Stimulated activated CD8-positive, alpha-beta memory T cell treated with anti-CD3 and anti-CD28 coated beads, Interleukin-2, amount 100 ng/mL, for 48 hours (primary cell): Measurements from ENCODE around the gene CDKN2B-AS1.

Experiments used
- DNase-seq, 2 donors: peaks; one replicate each; pipeline ENCODE4 v3.0.0-alpha.2; 2020; ENCODE audit warnings: low read depth in 2 of 2

Gene CDKN2B-AS1

DNA sequence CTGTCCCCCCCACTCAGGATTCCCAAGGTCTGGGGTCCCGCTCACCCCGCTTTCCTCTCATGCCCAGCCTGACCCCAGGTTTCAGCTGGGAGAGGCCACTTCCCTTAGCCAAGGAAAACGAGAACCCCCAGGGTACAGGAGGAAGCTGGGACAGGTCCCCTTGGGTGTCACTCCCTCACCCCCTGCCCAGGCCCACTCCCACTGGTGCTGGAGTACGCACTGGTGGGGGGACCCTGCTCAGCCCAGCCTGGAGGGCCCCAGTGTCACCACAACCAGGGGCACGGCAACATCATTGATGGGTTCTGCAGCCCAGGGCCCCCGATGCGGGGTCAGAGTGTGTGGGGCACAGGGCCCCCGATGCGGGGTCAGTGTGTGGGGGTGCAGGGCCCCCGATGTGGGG lies 159.5 kb downstream of the CDKN2B-AS1 start:
- DNase-seq = no peak

DNA sequence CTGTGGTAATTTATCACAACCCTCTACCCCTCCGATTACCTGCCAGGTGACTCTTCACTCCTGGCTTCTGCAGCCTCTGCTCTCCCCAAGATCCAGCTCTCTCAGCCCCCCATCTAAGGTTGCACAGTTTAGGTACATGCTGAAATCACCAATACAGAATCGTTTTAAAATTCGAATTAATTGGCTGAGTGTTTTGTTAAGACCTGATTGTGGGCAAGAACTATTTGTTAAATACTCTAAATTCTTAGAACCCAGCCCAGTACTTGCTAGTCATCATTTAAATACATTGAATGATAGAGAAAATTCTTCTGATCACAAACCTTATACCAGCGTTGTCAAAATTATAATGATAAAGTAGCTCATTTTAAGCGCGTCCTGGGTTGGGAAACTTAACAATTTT lies 162.0 kb downstream of the CDKN2B-AS1 start:
- no peak for DNase-seq

DNA sequence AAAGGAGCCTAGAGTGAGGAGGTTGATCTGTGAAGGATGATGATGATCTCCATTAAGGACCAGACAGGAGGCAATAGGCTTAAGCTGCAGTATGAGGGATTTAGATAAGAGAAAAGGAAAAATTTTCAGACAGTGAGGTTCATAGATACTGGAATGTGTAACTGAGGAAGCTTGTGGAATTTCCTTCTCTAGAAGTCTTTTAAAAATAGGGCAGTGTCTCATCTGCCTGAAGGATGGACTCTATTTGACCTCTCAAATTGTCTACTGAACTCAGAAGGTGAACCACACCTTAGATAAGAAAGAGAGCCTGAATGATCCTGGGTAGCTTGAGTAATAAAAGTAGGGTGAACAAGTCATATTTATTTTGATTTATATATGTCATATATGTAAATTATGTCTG lies 162.7 kb downstream of the CDKN2B-AS1 start:
- no peak for DNase-seq

DNA sequence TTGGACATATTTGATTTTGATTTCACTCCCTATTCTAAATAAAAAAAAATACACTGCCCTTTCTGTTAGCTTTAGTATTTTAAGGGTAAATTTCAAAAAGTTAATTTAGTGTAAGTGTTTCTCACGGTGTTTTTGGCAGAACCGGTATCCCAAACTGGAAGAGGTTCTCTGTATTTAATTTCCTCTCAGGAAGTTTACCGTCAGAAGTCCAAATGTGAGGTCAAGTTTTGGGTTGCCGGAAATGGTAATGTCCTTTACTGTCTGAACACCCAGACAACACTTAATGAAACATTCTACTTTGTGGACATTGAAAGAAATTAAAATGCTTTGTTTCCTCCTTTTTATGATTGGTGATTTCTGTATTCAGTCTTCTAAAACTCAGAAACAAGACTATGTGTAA lies 163.2 kb downstream of the CDKN2B-AS1 start:
- no peak for DNase-seq

DNA sequence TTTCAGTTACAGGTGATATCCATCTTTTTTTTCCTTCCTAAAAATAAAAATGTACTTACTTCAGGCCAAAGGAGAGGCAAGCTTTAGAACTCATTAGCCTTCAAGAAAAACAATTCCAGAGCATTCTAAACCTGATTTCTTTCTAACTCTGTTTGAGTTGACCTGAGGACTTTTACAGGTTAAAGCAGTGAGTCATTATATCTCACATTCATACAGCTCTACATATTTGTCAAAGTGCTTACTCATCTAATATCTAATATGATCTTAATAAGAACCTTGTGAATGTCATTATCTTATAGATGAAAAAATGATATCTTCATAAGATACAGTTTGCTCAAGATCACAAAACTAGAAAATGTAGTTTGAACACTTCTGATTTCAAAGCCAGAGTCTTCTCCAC lies 163.7 kb downstream of the CDKN2B-AS1 start:
- no peak for DNase-seq

DNA sequence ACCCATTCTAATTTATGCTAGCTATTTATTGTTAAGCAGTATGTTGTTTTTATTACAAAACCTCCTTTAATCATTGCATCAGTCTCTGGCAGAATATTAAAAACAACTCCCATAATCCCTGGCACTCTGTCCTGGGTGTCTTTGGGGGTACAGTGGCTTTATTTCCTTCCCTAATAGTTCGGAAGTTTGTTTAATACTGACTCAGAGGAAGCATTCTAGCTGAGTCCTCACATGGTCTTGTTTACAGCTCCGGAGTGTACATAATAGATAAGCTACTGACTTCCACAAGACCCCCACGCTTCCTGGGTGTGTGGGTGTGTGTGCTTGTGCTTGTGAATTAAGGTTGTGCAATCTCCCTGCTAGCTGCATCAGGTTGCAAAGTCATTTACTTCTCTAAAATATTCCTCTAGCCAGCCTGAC lies 164.3 kb downstream of the CDKN2B-AS1 start:
- DNase-seq = no peak

DNA sequence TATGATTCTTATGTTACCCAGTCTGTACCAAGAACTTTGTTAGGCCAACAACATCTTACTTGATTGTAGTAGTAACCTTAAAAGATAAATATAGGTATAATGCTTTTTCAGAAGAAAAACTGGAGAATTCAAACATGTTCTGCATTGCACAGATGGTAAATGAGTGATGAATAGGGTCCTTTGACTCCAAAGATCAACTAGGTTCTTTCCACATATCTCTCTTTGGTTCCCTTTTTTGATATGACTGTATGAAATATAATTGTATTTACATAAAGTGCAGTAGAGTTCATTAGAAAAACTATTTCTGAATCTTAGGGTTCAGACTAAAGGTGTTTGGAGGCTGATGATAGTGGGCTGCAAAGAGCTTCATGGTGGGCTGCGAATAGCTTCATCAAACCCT lies 165.0 kb downstream of the CDKN2B-AS1 start:
- DNase-seq = no peak

DNA sequence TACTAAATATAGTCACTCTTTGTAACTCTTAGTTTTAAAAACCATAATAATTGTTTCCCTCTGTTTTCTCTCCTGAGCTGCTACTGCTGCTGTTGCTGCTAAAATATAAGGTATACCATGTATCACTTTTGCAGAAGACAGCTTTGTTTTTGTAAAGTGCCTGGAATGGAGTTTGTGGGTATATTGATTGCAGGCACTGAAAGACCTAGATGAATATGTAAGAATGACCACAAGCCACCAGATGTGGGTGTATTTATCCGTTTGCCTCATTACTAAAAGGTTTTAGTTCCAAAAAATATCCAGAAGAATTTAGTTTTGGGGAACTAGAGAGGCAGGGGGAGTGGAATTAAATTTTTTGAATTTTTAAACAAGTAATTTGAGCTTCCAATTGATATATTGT lies 165.6 kb downstream of the CDKN2B-AS1 start:
- no peak for DNase-seq

DNA sequence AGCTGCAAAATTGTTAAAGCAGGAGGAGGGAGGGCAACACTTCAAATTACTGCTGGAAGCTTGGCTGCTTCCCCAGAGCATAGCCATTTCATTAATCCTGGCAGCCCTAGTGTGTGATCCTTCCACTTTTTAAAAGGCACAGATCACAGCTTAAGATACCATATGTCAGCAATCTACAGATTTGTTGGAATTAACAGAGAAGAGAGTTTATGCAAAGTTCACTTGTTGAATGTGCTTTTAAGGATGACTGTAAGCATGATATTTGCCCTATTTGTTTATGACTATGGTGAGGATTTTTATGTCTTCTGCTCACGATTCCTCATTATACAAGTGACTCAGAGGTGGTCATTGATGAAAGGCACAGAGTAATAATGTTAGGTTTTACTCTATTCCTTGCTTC lies 170.6 kb downstream of the CDKN2B-AS1 start:
- no peak for DNase-seq

DNA sequence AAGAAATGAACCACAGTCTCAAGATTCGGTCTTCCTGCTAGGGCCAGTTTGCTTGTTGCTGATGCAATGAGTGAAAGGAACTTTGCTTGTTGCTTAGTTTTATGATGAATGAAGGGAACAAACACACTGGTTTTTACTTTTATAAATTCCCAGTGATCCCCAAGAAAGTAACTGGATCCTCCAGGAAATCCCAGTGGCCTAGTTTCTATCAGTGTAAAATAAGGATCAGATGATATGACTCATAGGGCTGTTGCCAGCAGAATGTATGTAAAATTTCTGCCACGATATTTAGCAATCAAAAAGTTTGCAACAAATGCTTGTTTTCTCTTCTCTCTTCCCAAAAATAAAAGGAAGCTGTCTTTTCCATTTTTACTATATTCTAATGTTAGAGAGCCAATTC lies 174.7 kb downstream of the CDKN2B-AS1 start:
- no peak for DNase-seq

DNA sequence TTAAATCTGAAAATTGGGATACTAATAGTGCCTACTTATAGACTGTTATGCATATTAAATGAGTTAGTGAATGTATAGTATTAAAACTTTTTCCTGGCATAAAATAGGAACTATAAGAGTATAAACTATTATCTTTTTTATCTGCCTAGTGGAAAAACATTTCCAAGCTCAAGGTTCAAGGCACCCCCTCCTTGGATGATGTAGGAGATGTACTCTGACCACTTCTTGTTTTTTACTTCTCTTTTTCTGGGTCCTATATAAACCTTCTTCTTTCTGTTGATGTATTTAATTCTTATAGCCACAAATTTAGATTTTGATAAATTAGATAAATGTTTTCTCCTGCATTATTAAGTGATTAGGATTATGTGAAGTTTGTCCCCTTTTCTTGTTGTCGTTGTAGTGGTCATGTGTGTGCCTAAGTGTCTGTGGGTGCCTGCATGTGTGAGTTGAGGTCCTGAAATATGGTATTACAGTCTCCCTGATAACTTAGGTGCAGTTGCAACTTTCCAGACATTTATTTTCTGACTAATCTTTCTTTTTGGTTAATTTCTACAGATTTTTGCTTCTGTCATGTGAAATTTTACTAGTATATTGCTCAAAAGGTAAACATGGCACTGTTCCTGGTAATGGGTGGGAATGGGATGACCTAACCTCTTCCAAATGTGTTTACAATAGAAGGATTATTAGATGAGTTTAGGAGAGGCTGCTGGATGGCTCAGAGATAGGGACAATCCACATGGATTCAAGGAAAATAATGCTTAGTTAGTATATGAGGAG lies 175.3 kb downstream of the CDKN2B-AS1 start:
- no peak for DNase-seq
